CD4-positive, alpha-beta memory T cell (primary cell): ENCODE measurements around the gene EVC. TPM values are rescaled to one million over a fixed set of nuclear protein-coding genes. Genes with fewer than 3 reads are reported as not detected.

Experiments
- CTCF ChIA-PET: fragments of 350-600 bp; sonication (Branson Sonifier 250); formaldehyde crosslinking; loops from one replicate; lab custom pipeline; 2021; ENCODE audit warnings: inconsistent platforms; ENCODE audit not compliant: partially characterized antibody; lab: Charles Lee
- POLR2A ChIA-PET: fragments of 350-600 bp; sonication (Branson Sonifier 250); formaldehyde crosslinking; loops from one replicate; lab custom pipeline; 2021; ENCODE audit not compliant: partially characterized antibody; lab: Charles Lee
- DNase-seq, 5 donors: peaks; one replicate each; pipeline versions ENCODE4 v3.0.0 to v3.0.0-alpha.2; 2020 to 2022; ENCODE audit warnings: mixed read lengths in 1 of 5
- H3K27ac ChIP-seq: one replicate; pipeline ENCODE4 v1.7.0; 2013; ENCODE audit warnings: low read depth, low read length
- H3K27me3 ChIP-seq: 2 replicates; pipeline ENCODE4 v1.7.0; 2013; ENCODE audit warnings: mild to moderate bottlenecking, low read length, moderate library complexity; ENCODE audit not compliant: insufficient read depth
- H3K36me3 ChIP-seq: 2 replicates; pipeline ENCODE4 v1.7.0; 2013; ENCODE audit warnings: mild to moderate bottlenecking, low read length, moderate library complexity; ENCODE audit not compliant: insufficient read depth
- H3K4me1 ChIP-seq: 2 replicates; pipeline ENCODE4 v1.7.0; 2013; ENCODE audit warnings: mild to moderate bottlenecking, low read length, moderate library complexity; ENCODE audit not compliant: insufficient read depth
- H3K4me3 ChIP-seq, 2 donors: one replicate each; pipeline ENCODE4 v1.7.0; 2013; ENCODE audit warnings: low read length in 2 of 2, mild to moderate bottlenecking in 1 of 2
- H3K9me3 ChIP-seq, 2 donors: one replicate each; pipeline ENCODE4 v1.7.0; 2013; ENCODE audit warnings: low read length in 2 of 2, control low read depth in 1 of 2; ENCODE audit not compliant: control insufficient read depth in 1 of 2
- H3K27ac Mint-ChIP-seq, 7 donors: one replicate each; pipeline ENCODE4 v1.8.0; 2020 to 2021; ENCODE audit warnings: mixed read lengths in 7 of 7, mild to moderate bottlenecking in 6 of 7, inconsistent platforms in 3 of 7, moderate library complexity in 3 of 7
- H3K27me3 Mint-ChIP-seq, 2 donors: one replicate each; pipeline ENCODE4 v1.8.0; 2020 to 2021; ENCODE audit warnings: mixed read lengths in 2 of 2
- H3K36me3 Mint-ChIP-seq, 2 donors: one replicate each; pipeline ENCODE4 v1.8.0; 2020 to 2021; ENCODE audit warnings: mixed read lengths in 2 of 2, inconsistent platforms in 1 of 2, mild to moderate bottlenecking in 1 of 2
- H3K4me1 Mint-ChIP-seq, 4 donors: one replicate each; pipeline ENCODE4 v1.8.0; 2020 to 2021; ENCODE audit warnings: mixed read lengths in 4 of 4, mild to moderate bottlenecking in 1 of 4
- H3K4me3 Mint-ChIP-seq, 8 donors: one replicate each; pipeline ENCODE4 v1.8.0; 2020 to 2021; ENCODE audit warnings: mixed read lengths in 8 of 8, mild to moderate bottlenecking in 7 of 8, moderate library complexity in 6 of 8, inconsistent platforms in 3 of 8
- H3K9me3 Mint-ChIP-seq, 8 donors: one replicate each; pipeline ENCODE4 v1.8.0; 2020 to 2021; ENCODE audit warnings: mixed read lengths in 8 of 8, mild to moderate bottlenecking in 5 of 8, inconsistent platforms in 3 of 8, moderate library complexity in 1 of 8
- intact Hi-C: fragments of 100-400 bp; cut with micrococcal nuclease; formaldehyde crosslinking; loops from one replicate; pipeline ENCODE4 v1.15.1; 2023
- polyA plus RNA-seq, 2 donors: library from polyadenylated mRNA; unstranded; fragments of 300-500 nt; fragmentation: Illumina TruSeq; gene quantifications; one replicate each; pipeline ENCODE4 v1.2.3, GENCODE V29; 2021
- total RNA-seq, 2 experiments: library from RNA; stranded (reverse); gene quantifications; one replicate each; pipeline ENCODE4 v1.2.3, GENCODE V29; 2021

Gene EVC
- total and polyA plus RNA-seq, 4 experiments from 2014 or later, result 0.17 to 2.9 (median 2.1) TPM; not detected in 1

- Mint-ChIP-seq H3K4me1 (no peaks in the 10 kb centered on the region), H3K4me3 (no peak overlapping the region), H3K9me3 (peaks cover 0 to 6% (median under 1%) of the 10 kb centered on the region in 8 donors), H3K27ac (no peak overlapping the region), H3K36me3 (no peaks in the 10 kb centered on the region), H3K27me3 (no peaks in the 10 kb centered on the region)
- Histone ChIP-seq H3K27me3 (no peaks in the 10 kb centered on the region), H3K4me3 (no peak overlapping the region), H3K4me1 (no peaks in the 10 kb centered on the region), H3K36me3 (no peaks in the 10 kb centered on the region), H3K27ac (no peak overlapping the region), H3K9me3 (no peaks in the 10 kb centered on the region)
- ChIA-PET POLR2A (no interaction called here), CTCF (no interaction called here)
- intact Hi-C loops, result no loop called here
- no peak for DNase-seq
Observed at GRCh38 chr4:5746250-5746649, 35.2 kb downstream of the EVC start.

- no peaks in the 10 kb centered on the region for H3K36me3 ChIP-seq
- ChIA-PET POLR2A (no interaction called here), CTCF (no interaction called here)
- Mint-ChIP-seq H3K9me3 (peaks cover 0 to 6% (median under 1%) of the 10 kb centered on the region in 8 donors), H3K4me1 (no peaks in the 10 kb centered on the region), H3K4me3 (no peak overlapping the region), H3K27ac (no peak overlapping the region), H3K36me3 (no peaks in the 10 kb centered on the region), H3K27me3 (no peaks in the 10 kb centered on the region)
- H3K27ac ChIP-seq, result no peak overlapping the region
- no peak overlapping the region for H3K4me3 ChIP-seq
- intact Hi-C loops, result no loop called here
- H3K27me3 ChIP-seq, result no peaks in the 10 kb centered on the region
- no peaks in the 10 kb centered on the region for H3K4me1 ChIP-seq
- no peaks in the 10 kb centered on the region for H3K9me3 ChIP-seq
- no peak for DNase-seq
Observed at GRCh38 chr4:5746829-5747737, 36.1 kb downstream of the EVC start.

GRCh38 chr4:5747738-5748375 is 36.9 kb downstream of the EVC start:
- no peak overlapping the region for H3K27ac Mint-ChIP-seq
- Histone ChIP-seq H3K4me3 (no peak overlapping the region), H3K9me3 (no peaks in the 10 kb centered on the region), H3K27me3 (no peaks in the 10 kb centered on the region), H3K27ac (no peak overlapping the region), H3K36me3 (no peaks in the 10 kb centered on the region), H3K4me1 (no peaks in the 10 kb centered on the region)
- no peaks in the 10 kb centered on the region for H3K4me1 Mint-ChIP-seq
- intact Hi-C loops, result no loop called here
- ChIA-PET POLR2A (no interaction called here), CTCF (no interaction called here)
- H3K27me3 Mint-ChIP-seq, result no peaks in the 10 kb centered on the region
- peaks cover 0 to 6% (median under 1%) of the 10 kb centered on the region in 8 donors for H3K9me3 Mint-ChIP-seq
- DNase-seq, result no peak
- H3K36me3 Mint-ChIP-seq, result no peaks in the 10 kb centered on the region
- no peak overlapping the region for H3K4me3 Mint-ChIP-seq

GRCh38 chr4:5749568-5749967 is 38.6 kb downstream of the EVC start:
- H3K36me3 Mint-ChIP-seq, result peaks cover 0 to 3% of the 10 kb centered on the region in 2 donors
- H3K27me3 Mint-ChIP-seq, result no peaks in the 10 kb centered on the region
- Histone ChIP-seq H3K4me3 (no peak overlapping the region), H3K4me1 (no peaks in the 10 kb centered on the region), H3K36me3 (no peaks in the 10 kb centered on the region), H3K27ac (no peak overlapping the region), H3K27me3 (no peaks in the 10 kb centered on the region), H3K9me3 (no peaks in the 10 kb centered on the region)
- ChIA-PET POLR2A (no interaction called here), CTCF (no interaction called here)
- H3K27ac Mint-ChIP-seq, result no peak overlapping the region
- peaks cover 0 to 6% (median under 1%) of the 10 kb centered on the region in 8 donors for H3K9me3 Mint-ChIP-seq
- no peak for DNase-seq
- H3K4me1 Mint-ChIP-seq, result no peaks in the 10 kb centered on the region
- no peak overlapping the region for H3K4me3 Mint-ChIP-seq
- intact Hi-C loops, result no loop called here

GRCh38 chr4:5750052-5750945 is 39.3 kb downstream of the EVC start:
- Mint-ChIP-seq H3K4me3 (no peak overlapping the region), H3K4me1 (no peaks in the 10 kb centered on the region), H3K27ac (no peak overlapping the region), H3K36me3 (peaks cover 0 to 3% of the 10 kb centered on the region in 2 donors), H3K9me3 (peaks cover 0 to 6% (median under 1%) of the 10 kb centered on the region in 8 donors), H3K27me3 (no peaks in the 10 kb centered on the region)
- ChIA-PET CTCF (no interaction called here), POLR2A (no interaction called here)
- Histone ChIP-seq H3K36me3 (no peaks in the 10 kb centered on the region), H3K27me3 (no peaks in the 10 kb centered on the region), H3K9me3 (no peaks in the 10 kb centered on the region), H3K4me1 (no peaks in the 10 kb centered on the region), H3K4me3 (no peak overlapping the region), H3K27ac (no peak overlapping the region)
- DNase-seq, result no peak
- intact Hi-C loops, result no loop called here

- Mint-ChIP-seq H3K36me3 (peaks cover 0 to 3% of the 10 kb centered on the region in 2 donors), H3K4me3 (no peak overlapping the region), H3K27me3 (no peaks in the 10 kb centered on the region), H3K4me1 (no peaks in the 10 kb centered on the region), H3K27ac (no peak overlapping the region), H3K9me3 (peaks cover 0 to 6% (median under 1%) of the 10 kb centered on the region in 8 donors)
- Histone ChIP-seq H3K36me3 (no peaks in the 10 kb centered on the region), H3K27me3 (no peaks in the 10 kb centered on the region), H3K27ac (no peak overlapping the region), H3K4me3 (no peak overlapping the region), H3K9me3 (no peaks in the 10 kb centered on the region), H3K4me1 (no peaks in the 10 kb centered on the region)
- intact Hi-C loops, result no loop called here
- POLR2A ChIA-PET, result no interaction called here
- no peak for DNase-seq
- CTCF ChIA-PET, result no interaction called here
Observed at GRCh38 chr4:5750946-5751665, 40.1 kb downstream of the EVC start.
